K562 (cell line): ENCODE measurements around the gene TDG. TPM values are rescaled to one million over a fixed set of nuclear protein-coding genes. Genes with fewer than 3 reads are reported as not detected.

ENCODE experiments used
- ARID3B ChIP-seq: fragments of 250-450 bp; sonication (Bioruptor Pico); IDR thresholded peaks from 2 replicates; pipeline ENCODE4 v1.4.0; 2020; ENCODE audit warnings: borderline replicate concordance
- BHLHE40 ChIP-seq: IDR thresholded peaks from 2 replicates; pipeline ENCODE4 v1.6.1; 2011; ENCODE audit warnings: low read length, improper control_type of control experiment
- CBFA2T3 ChIP-seq: fragments of 450-650 bp; IDR thresholded peaks from 2 replicates; pipeline ENCODE4 v1.6.1; 2017
- CHD2 ChIP-seq: IDR thresholded peaks from 2 replicates; pipeline ENCODE4 v1.6.1; 2011; ENCODE audit warnings: low read depth, low read length
- ETS2 ChIP-seq: IDR thresholded peaks from 2 replicates; pipeline ENCODE4 v1.6.1; 2016; ENCODE audit warnings: borderline replicate concordance, missing genetic modification characterization, mild to moderate bottlenecking, moderate library complexity, missing compliant biosample characterization; ENCODE audit not compliant: poor library complexity, severe bottlenecking
- FOXA1 ChIP-seq: fragments of 450-650 bp; IDR thresholded peaks from 2 replicates; pipeline ENCODE4 v1.6.1; 2016; ENCODE audit warnings: mild to moderate bottlenecking, borderline replicate concordance
- KDM5B ChIP-seq: fragments of 200-600 bp; sonication (generic); IDR thresholded peaks from 2 replicates; pipeline ENCODE4 v1.6.1; 2012; ENCODE audit warnings: low read depth, mild to moderate bottlenecking, moderate library complexity, low read length, control low read depth, inconsistent platforms; ENCODE audit not compliant: insufficient replicate concordance
- MITF ChIP-seq: IDR thresholded peaks from 2 replicates; pipeline ENCODE4 v1.6.1; 2014; ENCODE audit warnings: antibody characterized with exemption
- MTF1 ChIP-seq: fragments of 250-450 bp; sonication (Bioruptor Pico); IDR thresholded peaks from 2 replicates; pipeline ENCODE4 v1.9.0; 2021; ENCODE audit warnings: moderate library complexity, mild to moderate bottlenecking, inconsistent platforms, borderline replicate concordance
- NCOA2 ChIP-seq, 2 experiments: fragments of 450-650 bp; IDR thresholded peaks; 2 replicates each; pipeline ENCODE4 v1.6.1; 2018; ENCODE audit warnings: mild to moderate bottlenecking in 2 of 2, moderate library complexity in 1 of 2; ENCODE audit not compliant: partially characterized antibody in 2 of 2
- PTBP1 ChIP-seq: fragments of 200-400 bp; formaldehyde crosslinking; IDR thresholded peaks from 2 replicates; pipeline ENCODE4 v1.6.1; 2017; ENCODE audit warnings: low read depth, low read length
- SIN3A ChIP-seq, 2 experiments: fragments of 150-350 bp in 1 of 2; IDR thresholded peaks; 2 replicates each; pipeline ENCODE4 v1.6.1; 2011 to 2016; ENCODE audit warnings: borderline replicate concordance in 2 of 2, low read depth in 2 of 2, low read length in 2 of 2, mild to moderate bottlenecking in 2 of 2, moderate library complexity in 2 of 2; ENCODE audit not compliant: control insufficient read depth in 1 of 2
- SMAD3 ChIP-seq: fragments of 450-650 bp; formaldehyde crosslinking; conservative IDR thresholded peaks from 2 replicates; pipeline ENCODE4 v1.4.0; 2020; ENCODE audit warnings: mild to moderate bottlenecking
- SMARCA4 ChIP-seq: fragments of 450-650 bp; IDR thresholded peaks from 2 replicates; pipeline ENCODE4 v1.6.1; 2016
- TGIF2 ChIP-seq: sonication (generic); formaldehyde crosslinking; IDR thresholded peaks from 2 replicates; pipeline ENCODE4 v1.8.1; 2022; ENCODE audit warnings: mild to moderate bottlenecking, missing genetic modification reagents, moderate library complexity
- TRIM25 ChIP-seq: fragments of 450-650 bp; IDR thresholded peaks from 2 replicates; pipeline ENCODE4 v1.7.0; 2016; ENCODE audit warnings: borderline replicate concordance
- TSHZ1 ChIP-seq: fragments of 250-450 bp; sonication (Bioruptor Pico); IDR thresholded peaks from 2 replicates; pipeline ENCODE4 v1.4.0; 2020; ENCODE audit warnings: mild to moderate bottlenecking, moderate library complexity
- ZNF586 ChIP-seq: fragments of 450-650 bp; formaldehyde crosslinking; conservative IDR thresholded peaks from 2 replicates; pipeline ENCODE4 v1.4.0; 2020; ENCODE audit warnings: mild to moderate bottlenecking, moderate library complexity
- ZNF780A ChIP-seq: fragments of 250-450 bp; sonication (Bioruptor Pico); IDR thresholded peaks from 2 replicates; pipeline ENCODE4 v1.5.0; 2021; ENCODE audit warnings: mild to moderate bottlenecking
- polyA plus RNA-seq, 8 experiments: library from polyadenylated mRNA; depleted of rRNA in 4 of 8; stranded (reverse) in 5 of 8; unstranded in 3 of 8; fragments of >200 nt; fragmentation: Nextera tagmentation in 2 of 8; fragmentation: Illumina TruSeq in 1 of 8; extraction: Ambion mirVana in 2 of 8; extraction: Trizol in 1 of 8; gene quantifications; 2 replicates each; pipeline versions ENCODE4 v1.2.1 to v1.2.3, GENCODE V29; 2011 to 2014; ENCODE audit warnings: inconsistent platforms in 1 of 8, missing spikeins in 1 of 8
- total RNA-seq, 7 experiments: library from RNA; depleted of rRNA in 6 of 7; stranded (reverse); fragments of >200 nt in 6 of 7; fragmentation: Illumina TruSeq in 2 of 7; extraction: Trizol in 2 of 7; gene quantifications; 2 replicates each; pipeline versions ENCODE4 v1.2.1 to v1.2.3, GENCODE V29; 2011 to 2021; ENCODE audit warnings: low replicate concordance in 1 of 7

TDG gene
- total and polyA plus RNA-seq, 9 of the 15 experiments (the other 6 are each of a cell fraction or from before 2014, with no cell fraction given) = 37.6 to 77.2 (median 64.0) TPM

GRCh38 chr12:103930787-103931735, 34.6 kb upstream of the TDG start (continued):
- TF ChIP-seq MITF = no peak
- no peak for TF ChIP-seq FOXA1
- TF ChIP-seq TGIF2 (CRISPR knock-in tag) = 0 out of 2 replicates have a peak, but pooled peaks have one; percentile 10
- no peak for TF ChIP-seq ETS2 (tag)
- TF ChIP-seq SMARCA4 = no peak
- TF ChIP-seq BHLHE40 = no peak
- TF ChIP-seq SMAD3 (CRISPR knock-in tag) = no peak
- no peak for TF ChIP-seq ZNF586 (CRISPR knock-in tag)
- TF ChIP-seq SIN3A (IDR thresholded peaks at IDR 0.05; ENCODE audit: borderline replicate concordance in 2 of 2, control insufficient read depth in 1 of 2, low read depth in 2 of 2, low read length in 2 of 2) = peak; percentile 28 to 68; a peak in 1 of 4 replicates
- TF ChIP-seq ARID3B = no peak
- TF ChIP-seq CHD2 = no peak
- no peak for TF ChIP-seq PTBP1
- no peak for TF ChIP-seq TSHZ1 (CRISPR knock-in tag)
- TF ChIP-seq MTF1 (CRISPR knock-in tag) = no peak
- no peak for TF ChIP-seq NCOA2 (IDR thresholded peaks at IDR 0.05; ENCODE audit: partially characterized antibody in 2 of 2)
- TF ChIP-seq KDM5B = no peak
- no peak for TF ChIP-seq CBFA2T3
- no peak for TF ChIP-seq ZNF780A (CRISPR knock-in tag)
- no peak for TF ChIP-seq TRIM25
